ENCODE measurements around the gene TXNRD1. TPM values are rescaled to one million over a fixed set of nuclear protein-coding genes. Genes with fewer than 3 reads are reported as not detected.
A peak's percentile ranks its signal among the peaks of the same experiment; 100 is the strongest.
"Not testable (repeated sequence)": the region's sequence is repeated elsewhere in the genome, so short reads cannot be mapped to it uniquely, and the experiment has no call there.

Gene TXNRD1
- total RNA-seq (ENCODE audit: insufficient read depth, low replicate concordance): 229 TPM

- peak; percentile 85 for DNase-seq (ENCODE audit: low spot score)
Observed at GRCh38 chr12:104215638-104216297, at the start of gene TXNRD1. Gene TXNRD1 (plus strand): TSS chr12:104215779. CDS start chr12:104215803, 24 bp downstream.

GRCh38 chr12:104165801-104166200, 49.8 kb upstream of the TXNRD1 start:
- no peak for DNase-seq (ENCODE audit: low spot score)

GRCh38 chr12:104166465-104166864, 49.1 kb upstream of the TXNRD1 start:
- DNase-seq (ENCODE audit: low spot score): no peak

- no peak for DNase-seq (ENCODE audit: low spot score)
Observed at GRCh38 chr12:104167519-104168458, 47.8 kb upstream of the TXNRD1 start.

- no peak for DNase-seq (ENCODE audit: low spot score)
Observed at GRCh38 chr12:104168596-104168995, 47.0 kb upstream of the TXNRD1 start.

GRCh38 chr12:104171785-104172569, 43.6 kb upstream of the TXNRD1 start:
- DNase-seq (ENCODE audit: low spot score): no peak

GRCh38 chr12:104172570-104172947, 43.0 kb upstream of the TXNRD1 start:
- DNase-seq (ENCODE audit: low spot score): no peak

GRCh38 chr12:104173804-104174203, 41.8 kb upstream of the TXNRD1 start:
- DNase-seq (ENCODE audit: low spot score): not testable (repeated sequence)

- no peak for DNase-seq (ENCODE audit: low spot score)
Observed at GRCh38 chr12:104175726-104176247, 39.8 kb upstream of the TXNRD1 start.

GRCh38 chr12:104177336-104177662, 38.3 kb upstream of the TXNRD1 start:
- no peak for DNase-seq (ENCODE audit: low spot score)

GRCh38 chr12:104177663-104178501, 37.7 kb upstream of the TXNRD1 start:
- peak; percentile 81 for DNase-seq (ENCODE audit: low spot score)

GRCh38 chr12:104180374-104180773, 35.2 kb upstream of the TXNRD1 start:
- no peak for DNase-seq (ENCODE audit: low spot score)

GRCh38 chr12:104181313-104181712, 34.3 kb upstream of the TXNRD1 start:
- DNase-seq (ENCODE audit: low spot score): no peak

- peak; percentile 54 for DNase-seq (ENCODE audit: low spot score)
Observed at GRCh38 chr12:104182144-104182543, 33.4 kb upstream of the TXNRD1 start.

- no peak for DNase-seq (ENCODE audit: low spot score)
Observed at GRCh38 chr12:104182621-104183378, 32.8 kb upstream of the TXNRD1 start.

GRCh38 chr12:104183443-104183842, 32.1 kb upstream of the TXNRD1 start:
- no peak for DNase-seq (ENCODE audit: low spot score)

- DNase-seq (ENCODE audit: low spot score): no peak
Observed at GRCh38 chr12:104187446-104188155, 28.0 kb upstream of the TXNRD1 start.

- no peak for DNase-seq (ENCODE audit: low spot score)
Observed at GRCh38 chr12:104188534-104188933, 27.0 kb upstream of the TXNRD1 start.

- no peak for DNase-seq (ENCODE audit: low spot score)
Observed at GRCh38 chr12:104189915-104190555, 25.5 kb upstream of the TXNRD1 start.
